Measurements from ENCODE around the gene FGF14. TPM values are rescaled to one million over a fixed set of nuclear protein-coding genes. Genes with fewer than 3 reads are reported as not detected.

FGF14 gene
- total and polyA plus RNA-seq, 2 of the 4 experiments (the other 2 are of a cell fraction), result under 0.01 TPM; not detected in 1

- H3K18ac ChIP-seq (ENCODE audit: low read depth, low read length), result no peak overlapping the region
- peaks cover 16% of the 10 kb centered on the region for H3K27me3 ChIP-seq (ENCODE audit: control insufficient read depth, insufficient read depth, low read length)
- no peak overlapping the region for H3K9ac ChIP-seq (ENCODE audit: low read depth, low read length)
- H3K27ac ChIP-seq (ENCODE audit: insufficient read depth, low read length), result no peak overlapping the region
- H4K8ac ChIP-seq (ENCODE audit: low read depth in 2 of 2, low read length in 2 of 2), result no peak overlapping the region
- H3K4me3 ChIP-seq (ENCODE audit: insufficient read depth, low read depth, low read length), result no peak overlapping the region
- dilution Hi-C loops (cut with HindIII; ENCODE audit: low sequenced_read_pairs, unreplicated experiment) (no loop called here), in situ Hi-C loops (cut with MboI; ENCODE audit: low sequenced_read_pairs) (no loop called here), intact Hi-C loops (cut with micrococcal nuclease) (no loop called here)
- no peak overlapping the region for H3K14ac ChIP-seq (replicated peaks; ENCODE audit: low read depth, low read length)
- BruUV-seq (replicated peaks), result no TSS peak
- DNase-seq (no peak), ATAC-seq (ENCODE audit: low read depth) (no peak)
- no peak overlapping the region for H4K91ac ChIP-seq (ENCODE audit: insufficient read depth, low read depth, low read length)
- no peak overlapping the region for H3K23ac ChIP-seq (ENCODE audit: low read depth, low read length)
- ChIA-PET CTCF (no interaction called here), POLR2A (ENCODE audit: unreplicated experiment) (no interaction called here)
- H3K36me3 ChIP-seq (ENCODE audit: control insufficient read depth, insufficient read depth, low read length), result no peaks in the 10 kb centered on the region
- no peak overlapping the region for H3K4me2 ChIP-seq (ENCODE audit: low read depth, low read length)
- H2BK5ac ChIP-seq (ENCODE audit: low read depth, low read length, poor library complexity, severe bottlenecking), result no peak overlapping the region
- no CpG with 5 or more reads among the region's 2 CpGs for WGBS, 2 experiments (ENCODE audit: extremely low coverage in 2 of 2, insufficient read length in 1 of 2)
- H3K9me1 ChIP-seq (ENCODE audit: insufficient read depth, low read length), result no peaks in the 10 kb centered on the region
- H3K79me1 ChIP-seq (ENCODE audit: low read depth in 1 of 2, low read length in 2 of 2), result no peaks in the 10 kb centered on the region
- no peak overlapping the region for H2AFZ ChIP-seq (replicated peaks; ENCODE audit: low read length, poor library complexity)
- no peak overlapping the region for H2AK9ac ChIP-seq (replicated peaks; ENCODE audit: low read depth, low read length, poor library complexity)
- H2AK5ac ChIP-seq (ENCODE audit: low read depth, low read length), result no peak overlapping the region
- H3K9me3 ChIP-seq (ENCODE audit: control insufficient read depth, insufficient read depth, low read length), result no peaks in the 10 kb centered on the region
- H3K4me1 ChIP-seq (ENCODE audit: control insufficient read depth, insufficient read depth, low read length), result no peaks in the 10 kb centered on the region
- no peak overlapping the region for H2BK120ac ChIP-seq (ENCODE audit: low read depth, low read length)
- H2BK15ac ChIP-seq (ENCODE audit: low read depth, low read length), result no peak overlapping the region
- no peak overlapping the region for H3K4ac ChIP-seq (ENCODE audit: low read depth, low read length)
- TF ChIP-seq RFX5 (IDR thresholded peaks at IDR 0.05; ENCODE audit: low read depth, low read length) (no peak), RCOR1 (IDR thresholded peaks at IDR 0.05; ENCODE audit: insufficient replicate concordance, low read length) (no peak), ELK1 (IDR thresholded peaks at IDR 0.05; ENCODE audit: borderline replicate concordance, low read depth, low read length) (no peak), CEBPB (IDR thresholded peaks at IDR 0.05; ENCODE audit: low read depth, low read length) (no peak), BHLHE40 (IDR thresholded peaks at IDR 0.05; ENCODE audit: low read depth, low read length) (no peak), CHD1 (IDR thresholded peaks at IDR 0.05; ENCODE audit: low read depth, low read length) (no peak), MAFK (IDR thresholded peaks at IDR 0.05; ENCODE audit: low read depth, low read length) (no peak), RAD21 (IDR thresholded peaks at IDR 0.05; ENCODE audit: low read length) (no peak), USF2 (IDR thresholded peaks at IDR 0.05; ENCODE audit: low read depth, low read length) (no peak), MXI1 (IDR thresholded peaks at IDR 0.05; ENCODE audit: borderline replicate concordance, low read depth, low read length) (no peak), CTCF (conservative IDR thresholded peaks at IDR 0.05; ENCODE audit: low read depth, low read length) (no peak), POLR2A (IDR thresholded peaks at IDR 0.05; ENCODE audit: low read depth, low read length) (no peak)
- H3K56ac ChIP-seq (ENCODE audit: extremely low read depth, insufficient read depth, low read length), result no peak overlapping the region
- no peak overlapping the region for H2BK20ac ChIP-seq (ENCODE audit: low read depth, low read length)
- H4K20me1 ChIP-seq (ENCODE audit: insufficient read depth, low read length), result no peaks in the 10 kb centered on the region
- no peak overlapping the region for H4K5ac ChIP-seq (ENCODE audit: low read depth, low read length)
Observed at GRCh38 chr13:101911752-101912151, 490.1 kb downstream of the FGF14 start.

All from IMR-90 (cell line).